Measurements from ENCODE around the gene RAB25.

- TF ChIP-seq, protein P1, sequence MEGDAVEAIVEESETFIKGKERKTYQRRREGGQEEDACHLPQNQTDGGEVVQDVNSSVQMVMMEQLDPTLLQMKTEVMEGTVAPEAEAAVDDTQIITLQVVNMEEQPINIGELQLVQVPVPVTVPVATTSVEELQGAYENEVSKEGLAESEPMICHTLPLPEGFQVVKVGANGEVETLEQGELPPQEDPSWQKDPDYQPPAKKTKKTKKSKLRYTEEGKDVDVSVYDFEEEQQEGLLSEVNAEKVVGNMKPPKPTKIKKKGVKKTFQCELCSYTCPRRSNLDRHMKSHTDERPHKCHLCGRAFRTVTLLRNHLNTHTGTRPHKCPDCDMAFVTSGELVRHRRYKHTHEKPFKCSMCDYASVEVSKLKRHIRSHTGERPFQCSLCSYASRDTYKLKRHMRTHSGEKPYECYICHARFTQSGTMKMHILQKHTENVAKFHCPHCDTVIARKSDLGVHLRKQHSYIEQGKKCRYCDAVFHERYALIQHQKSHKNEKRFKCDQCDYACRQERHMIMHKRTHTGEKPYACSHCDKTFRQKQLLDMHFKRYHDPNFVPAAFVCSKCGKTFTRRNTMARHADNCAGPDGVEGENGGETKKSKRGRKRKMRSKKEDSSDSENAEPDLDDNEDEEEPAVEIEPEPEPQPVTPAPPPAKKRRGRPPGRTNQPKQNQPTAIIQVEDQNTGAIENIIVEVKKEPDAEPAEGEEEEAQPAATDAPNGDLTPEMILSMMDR (IDR thresholded peaks at IDR 0.05) = no peak
- TF ChIP-seq POLR2A (IDR thresholded peaks at IDR 0.05) = no peak
Observed at GRCh38 chr1:156012051-156012817, 48.7 kb upstream of the RAB25 start.

All from heart left ventricle (tissue), 13 donors.